Endodermal cell (in vitro differentiated cells): ENCODE results near the gene TBC1D22B. TPM values are rescaled to one million over a fixed set of nuclear protein-coding genes. Genes with fewer than 3 reads are reported as not detected.
A peak's percentile ranks its signal among the peaks of the same experiment; 100 is the strongest.

Experiments
- DNase-seq: peaks from one replicate; pipeline ENCODE4 v3.0.0-alpha.2; 2017
- H3K27ac ChIP-seq: 2 replicates; pipeline ENCODE4 v1.5.1; 2013; ENCODE audit warnings: mild to moderate bottlenecking, low read depth, low read length, moderate library complexity
- H3K27me3 ChIP-seq: 2 replicates; pipeline ENCODE4 v1.6.1; 2013; ENCODE audit warnings: mild to moderate bottlenecking, low read length, moderate library complexity; ENCODE audit not compliant: insufficient read depth, control insufficient read depth, poor library complexity, severe bottlenecking
- H3K36me3 ChIP-seq: 2 replicates; pipeline ENCODE4 v1.7.0; 2013; ENCODE audit warnings: mild to moderate bottlenecking, low read length, moderate library complexity; ENCODE audit not compliant: control insufficient read depth, insufficient read depth
- H3K4me1 ChIP-seq: one replicate; pipeline ENCODE4 v1.7.0; 2013; ENCODE audit warnings: low read length; ENCODE audit not compliant: control insufficient read depth, insufficient read depth
- H3K4me3 ChIP-seq: 2 replicates; pipeline ENCODE4 v1.5.1; 2013; ENCODE audit warnings: mild to moderate bottlenecking, low read length, moderate library complexity
- H3K9ac ChIP-seq: 2 replicates; pipeline ENCODE4 v1.6.1; 2013; ENCODE audit warnings: mild to moderate bottlenecking, low read length, moderate library complexity; ENCODE audit not compliant: poor library complexity, severe bottlenecking; ENCODE audit errors: extremely low read depth
- H3K9me3 ChIP-seq: 2 replicates; pipeline ENCODE4 v1.6.1; 2013; ENCODE audit warnings: mild to moderate bottlenecking, low read length, moderate library complexity; ENCODE audit not compliant: control insufficient read depth
- H3K27ac Mint-ChIP-seq: 2 replicates; pipeline ENCODE4 v1.8.0; 2020; ENCODE audit warnings: mixed read lengths
- H3K27me3 Mint-ChIP-seq: 2 replicates; pipeline ENCODE4 v1.8.0; 2021; ENCODE audit warnings: mild to moderate bottlenecking, mixed read lengths; ENCODE audit not compliant: insufficient read depth
- H3K36me3 Mint-ChIP-seq: 2 replicates; pipeline ENCODE4 v1.8.0; 2020; ENCODE audit warnings: low read depth, mixed read lengths
- H3K4me1 Mint-ChIP-seq: 2 replicates; pipeline ENCODE4 v1.8.0; 2020; ENCODE audit warnings: mixed read lengths
- H3K4me3 Mint-ChIP-seq: 2 replicates; pipeline ENCODE4 v1.8.0; 2020; ENCODE audit warnings: mild to moderate bottlenecking, moderate library complexity, mixed read lengths
- H3K9me3 Mint-ChIP-seq: 2 replicates; pipeline ENCODE4 v1.8.0; 2020; ENCODE audit warnings: mild to moderate bottlenecking, mixed read lengths
- CTCF ChIP-seq: fragments of 200-600 bp; sonication (generic); conservative IDR thresholded peaks from 2 replicates; pipeline ENCODE4 v1.5.0; 2021; ENCODE audit warnings: antibody characterized with exemption, mild to moderate bottlenecking
- WGBS, 2 experiments: methylation state at CpG; one replicate each; pipeline versions ENCODE4 v1.1.5 to v1.1.7; 2013; ENCODE audit warnings: missing lambda C conversion rate in 2 of 2, mixed read lengths in 1 of 2; ENCODE audit not compliant: insufficient coverage in 1 of 2, insufficient read length in 1 of 2; 5-methylcytosine and 5-hydroxymethylcytosine counted together
- total RNA-seq, 2 donors: library from RNA; stranded (reverse); fragmentation: NEBNext Ultra II Directional in 1 of 2; extraction: Animal tissue kit (Norgen Biotek cat#: 25700) in 1 of 2; gene quantifications; 2 replicates in 1 of 2; 3 replicates in 1 of 2; pipeline ENCODE4 v1.2.1, GENCODE V29; 2021

The TBC1D22B gene
- total RNA-seq, 2 donors from 2014 or later = 13.8 to 20.1 TPM

DNA sequence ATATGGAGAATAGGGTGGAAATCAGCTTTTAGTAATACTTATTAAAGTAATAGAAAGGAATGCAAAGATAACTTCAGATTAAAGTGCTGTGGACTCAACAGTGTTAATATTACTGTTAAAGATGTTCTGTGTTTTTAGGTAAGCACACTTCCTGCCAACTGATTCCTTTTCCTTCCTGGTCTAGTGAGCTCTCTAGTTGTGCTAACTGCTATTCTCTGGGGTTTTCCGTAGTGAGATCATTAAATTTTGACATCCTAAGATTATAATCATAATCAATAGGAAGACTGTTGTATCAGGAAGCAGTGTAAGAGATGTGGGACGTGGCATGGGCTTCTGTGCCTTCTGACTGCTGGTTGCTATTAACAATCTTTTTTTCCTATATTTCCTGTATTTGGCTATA, 1.6 kb downstream of the TBC1D22B start:
- Mint-ChIP-seq H3K36me3 (no peaks in the 10 kb centered on the region), H3K9me3 (no peaks in the 10 kb centered on the region), H3K27ac (no peak overlapping the region), H3K4me1 (peaks cover 30% of the 10 kb centered on the region), H3K4me3 (peak overlapping the region; percentile 97), H3K27me3 (peaks cover 14% of the 10 kb centered on the region)
- no peaks in the 10 kb centered on the region for H3K9me3 ChIP-seq
- WGBS, 2 experiments = 88% methylated on average over 2 of the region's 2 CpGs; no CpG with 5 or more reads in 1 of the 2 experiments
- H3K27me3 ChIP-seq = no peaks in the 10 kb centered on the region
- DNase-seq = no peak
- no peak overlapping the region for H3K27ac ChIP-seq
- H3K9ac ChIP-seq = no peak overlapping the region
- TF ChIP-seq CTCF = no peak
- H3K36me3 ChIP-seq = no peaks in the 10 kb centered on the region
- peak overlapping the region; percentile 91 for H3K4me3 ChIP-seq
- H3K4me1 ChIP-seq = no peaks in the 10 kb centered on the region

DNA sequence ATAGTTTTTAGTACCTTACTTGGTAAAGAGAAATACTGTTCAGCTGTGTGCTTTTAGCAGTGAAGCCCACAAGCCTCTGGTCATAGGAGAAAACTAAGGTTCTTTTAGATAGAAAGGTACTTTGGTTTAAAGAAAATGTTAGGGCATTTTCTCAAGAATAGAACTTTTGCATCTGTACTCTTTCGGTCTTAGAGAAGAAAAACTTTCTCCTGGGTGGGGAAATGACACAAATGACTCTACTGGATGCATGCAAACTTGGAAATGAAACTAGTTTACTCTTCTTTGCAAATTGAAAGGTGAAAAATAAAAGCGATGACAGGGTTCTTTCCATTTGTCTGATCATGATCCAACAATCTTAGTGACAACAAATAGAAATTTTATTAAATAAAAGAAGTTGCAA, 2.5 kb downstream of the TBC1D22B start:
- Histone ChIP-seq H3K4me3 (no peak overlapping the region), H3K4me1 (no peaks in the 10 kb centered on the region), H3K27me3 (no peaks in the 10 kb centered on the region), H3K36me3 (no peaks in the 10 kb centered on the region), H3K9ac (no peak overlapping the region), H3K27ac (no peak overlapping the region), H3K9me3 (no peaks in the 10 kb centered on the region)
- TF ChIP-seq CTCF = no peak
- peaks cover 30% of the 10 kb centered on the region for H3K4me1 Mint-ChIP-seq
- WGBS, 2 experiments = 91 to 100% methylated on average over 1 to 2 of the region's 2 CpGs
- H3K9me3 Mint-ChIP-seq = no peaks in the 10 kb centered on the region
- peaks cover 14% of the 10 kb centered on the region for H3K27me3 Mint-ChIP-seq
- no peak overlapping the region for H3K4me3 Mint-ChIP-seq
- no peak overlapping the region for H3K27ac Mint-ChIP-seq
- no peak for DNase-seq
- no peaks in the 10 kb centered on the region for H3K36me3 Mint-ChIP-seq

GRCh38 chr6:37260444-37260843, 2.9 kb downstream of the TBC1D22B start:
- WGBS, 2 experiments = 100% methylated on average over 1 of the region's 1 CpG; no CpG with 5 or more reads in 1 of the 2 experiments
- Mint-ChIP-seq H3K4me1 (peaks cover 33% of the 10 kb centered on the region), H3K4me3 (no peak overlapping the region), H3K27ac (no peak overlapping the region), H3K9me3 (no peaks in the 10 kb centered on the region), H3K27me3 (peaks cover 14% of the 10 kb centered on the region), H3K36me3 (no peaks in the 10 kb centered on the region)
- Histone ChIP-seq H3K9me3 (no peaks in the 10 kb centered on the region), H3K27me3 (no peaks in the 10 kb centered on the region), H3K27ac (no peak overlapping the region), H3K9ac (no peak overlapping the region), H3K4me1 (no peaks in the 10 kb centered on the region), H3K36me3 (no peaks in the 10 kb centered on the region), H3K4me3 (no peak overlapping the region)
- no peak for DNase-seq
- no peak for TF ChIP-seq CTCF
